Cardiac septum (tissue), 1 donor: Measurements from ENCODE around the gene PTPRJ. TPM values are rescaled to one million over a fixed set of nuclear protein-coding genes. Genes with fewer than 3 reads are reported as not detected.
"Not testable (repeated sequence)": the region's sequence is repeated elsewhere in the genome, so short reads cannot be mapped to it uniquely, and the experiment has no call there.

Experiments
- DNase-seq: peaks from one replicate; pipeline ENCODE4 v3.0.0-alpha.2; 2020; ENCODE audit warnings: low spot score
- intact Hi-C: fragments of 100-400 bp; cut with DNase I; formaldehyde crosslinking; loops from one replicate; pipeline ENCODE4 v1.14.0; 2022
- total RNA-seq: library from RNA; stranded (reverse); fragmentation: NEBNext Ultra II Directional; extraction: Animal tissue kit (Norgen Biotek cat#: 25700); gene quantifications from one replicate; pipeline ENCODE4 v1.2.1, GENCODE V29; 2021
- donor health status: DM: no; HTN: no; CAD: no.

Gene PTPRJ
- total RNA-seq, 1 donor from 2014 or later: 11.0 TPM

- intact Hi-C loops: no loop called here
- peak; percentile 66 for DNase-seq
Observed at GRCh38 chr11:48011102-48011797, 30.9 kb downstream of the PTPRJ start.

DNA sequence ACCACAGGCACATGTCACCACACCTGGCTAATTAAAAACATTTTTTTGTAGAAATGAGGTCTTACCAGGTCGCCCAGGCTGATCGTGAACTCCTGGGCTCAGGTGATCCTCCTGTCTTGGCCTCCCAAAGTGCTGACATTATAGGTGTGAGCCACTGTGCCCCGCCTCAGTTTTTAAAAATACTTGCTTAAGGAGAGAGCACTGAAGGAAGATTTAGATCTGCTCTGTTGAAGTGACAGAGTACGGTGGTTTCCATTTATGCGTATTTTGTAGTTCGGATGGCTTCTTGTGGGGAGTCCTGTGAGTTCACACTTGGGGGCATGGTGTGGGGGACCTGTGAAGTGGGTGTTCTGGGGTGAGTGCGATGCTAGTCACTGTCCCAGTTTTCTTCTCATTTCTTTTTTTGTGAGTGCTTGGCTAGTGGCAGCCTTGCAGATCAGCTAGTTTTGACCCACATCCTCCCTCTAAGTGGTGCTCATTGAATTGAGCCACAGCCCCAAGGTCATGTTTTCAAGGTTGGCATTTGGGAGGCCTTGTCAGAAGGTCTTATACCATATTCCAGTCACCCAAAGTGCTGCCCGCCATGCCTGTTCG lies 31.5 kb downstream of the PTPRJ start:
- peak; percentile 29 for DNase-seq
- intact Hi-C loops: no loop called here

GRCh38 chr11:48013269-48013901 lies 33.0 kb downstream of the PTPRJ start:
- intact Hi-C loops: no loop called here
- DNase-seq: peak; percentile 75

- intact Hi-C loops: no loop called here
- peak; percentile 68 for DNase-seq
Observed at GRCh38 chr11:48014917-48015316, 34.6 kb downstream of the PTPRJ start.

DNA sequence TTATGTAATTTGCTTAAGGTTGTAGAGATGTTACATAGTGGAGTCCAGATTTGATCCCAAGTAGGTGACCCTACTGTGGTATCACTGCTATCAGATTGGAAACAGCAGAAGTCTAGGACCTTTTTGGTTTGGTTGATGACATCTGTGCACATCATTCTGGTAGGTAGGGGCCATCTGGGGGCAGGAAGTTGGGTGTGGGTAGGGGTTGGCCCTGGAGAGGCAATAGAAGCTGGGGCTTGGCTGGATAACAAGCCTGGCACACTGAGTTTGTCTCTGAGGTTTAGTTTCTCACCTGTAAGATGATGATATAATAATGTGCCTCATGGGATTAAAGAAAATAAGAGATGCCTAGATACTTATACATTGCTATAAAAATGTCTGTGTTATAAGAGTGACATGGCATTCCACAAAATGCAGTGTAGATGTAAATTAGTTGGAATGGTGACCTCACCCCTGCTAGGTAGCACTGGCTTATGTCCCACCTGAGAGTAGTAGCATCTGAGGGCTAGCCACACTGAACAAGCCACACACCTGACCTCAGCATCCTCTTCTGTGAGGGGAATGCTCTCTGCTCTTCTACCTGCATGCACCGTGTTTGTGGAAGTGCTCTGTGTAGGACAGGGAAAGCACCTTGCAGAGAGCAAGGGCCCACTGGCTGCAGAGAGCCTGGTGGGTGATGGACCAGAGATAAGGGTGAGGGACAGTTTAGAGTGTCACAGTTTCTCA lies 36.9 kb downstream of the PTPRJ start:
- intact Hi-C loops: no loop called here
- DNase-seq: no peak

- no peak for DNase-seq
- intact Hi-C loops: no loop called here
Observed at GRCh38 chr11:48017831-48018527, 37.6 kb downstream of the PTPRJ start.

DNA sequence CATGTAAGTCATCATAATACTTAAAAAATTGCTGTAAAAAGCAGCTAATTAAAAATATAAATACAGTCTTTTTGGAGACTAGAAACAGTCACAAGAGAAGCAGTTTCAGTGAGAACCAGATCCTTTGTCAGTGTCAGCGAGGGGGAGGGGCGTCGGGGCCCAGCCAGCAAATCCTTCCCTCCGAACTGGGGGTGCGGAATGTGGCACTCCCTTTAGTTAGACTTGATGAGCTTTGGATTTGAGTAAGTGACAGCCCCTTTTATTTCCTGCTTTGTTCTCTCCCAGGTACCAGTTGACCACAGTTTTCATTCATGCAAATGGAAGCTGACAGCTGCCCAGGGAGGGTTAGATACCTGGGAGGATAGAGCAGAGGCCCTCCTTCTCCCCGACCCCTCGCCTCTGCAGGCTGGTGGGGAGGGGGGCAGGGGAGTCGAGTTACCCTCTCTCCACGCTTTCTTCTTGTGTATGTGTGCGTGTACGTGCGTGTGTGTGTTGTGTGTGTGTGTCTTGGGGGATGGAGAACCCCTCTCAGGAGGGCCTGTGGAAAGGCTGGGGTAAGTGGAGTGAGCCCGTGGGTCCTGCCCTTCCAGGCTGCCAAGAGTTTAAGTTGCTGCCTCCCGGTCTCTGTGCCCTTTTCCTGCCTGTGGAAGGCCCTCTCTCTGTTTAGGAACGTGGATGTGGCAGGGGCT lies 38.3 kb downstream of the PTPRJ start:
- intact Hi-C loops: no loop called here
- DNase-seq: no peak

DNA sequence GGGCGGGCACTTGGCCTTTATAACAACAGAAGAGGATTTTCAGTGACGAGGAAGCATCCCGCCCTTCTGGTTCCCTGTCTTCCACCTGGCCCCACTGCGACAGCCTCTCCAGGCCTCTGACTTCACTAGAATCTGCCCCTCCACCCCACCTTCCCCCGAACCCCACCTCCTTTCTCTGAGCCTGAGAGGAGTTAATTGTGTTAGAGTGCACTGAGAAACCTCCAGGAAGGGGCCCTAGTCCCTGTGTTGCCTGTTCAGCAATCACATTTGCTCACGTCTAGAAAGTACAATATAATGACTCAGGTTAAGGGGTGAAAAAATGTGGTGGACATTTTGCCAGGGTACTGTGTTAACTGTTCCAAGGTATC lies 38.8 kb downstream of the PTPRJ start:
- DNase-seq: no peak
- intact Hi-C loops: no loop called here

DNA sequence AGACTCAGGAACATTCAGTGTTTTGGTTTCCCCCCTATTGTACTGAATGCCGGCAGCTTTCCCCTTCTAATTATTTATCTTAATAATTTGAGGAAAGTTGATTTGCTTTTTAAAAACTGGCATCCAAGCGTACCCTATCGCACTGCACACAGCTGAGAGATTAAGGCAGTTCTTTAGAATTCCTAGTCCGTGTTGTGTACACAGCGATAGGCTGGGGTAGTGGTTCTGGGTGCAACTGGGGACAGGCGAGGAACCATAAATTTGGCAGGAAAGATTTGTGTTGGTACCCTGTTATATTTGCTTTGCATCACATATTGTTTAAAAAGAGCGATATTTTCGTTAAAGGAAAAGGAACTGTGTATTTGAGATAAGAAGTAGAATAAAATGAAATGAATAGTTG lies 39.2 kb downstream of the PTPRJ start:
- DNase-seq: no peak
- intact Hi-C loops: no loop called here

- intact Hi-C loops: no loop called here
- DNase-seq: no peak
Observed at GRCh38 chr11:48020092-48020755, 39.9 kb downstream of the PTPRJ start.

DNA sequence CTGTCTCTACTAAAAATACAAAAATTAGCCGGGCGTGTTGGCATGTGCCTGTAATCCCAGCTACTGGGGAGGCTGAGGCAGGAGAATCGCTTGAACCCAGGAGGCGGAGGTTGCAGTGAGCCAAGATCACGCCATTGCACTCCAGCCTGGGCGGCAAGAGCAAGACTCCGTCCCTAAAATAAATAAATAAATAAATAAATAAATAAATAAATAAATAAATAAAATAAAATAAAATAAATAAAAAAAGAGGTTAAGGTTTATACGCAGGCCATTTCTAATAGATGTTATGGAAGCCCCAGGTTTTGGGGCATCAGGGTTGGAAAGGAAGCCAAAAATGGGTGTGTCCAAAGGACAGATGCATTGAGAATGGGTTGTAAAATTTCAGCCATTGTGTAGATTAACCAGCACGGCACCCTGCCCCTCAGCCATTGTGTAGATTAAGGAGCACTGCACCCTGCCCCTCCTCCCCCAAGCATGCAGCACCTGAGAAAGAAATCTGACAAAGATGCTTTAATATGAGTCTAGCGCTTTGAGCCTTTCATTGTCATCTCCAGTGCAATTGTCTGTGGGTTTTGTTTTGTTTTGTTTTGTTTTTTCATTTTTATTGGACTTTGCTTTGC lies 41.0 kb downstream of the PTPRJ start:
- intact Hi-C loops, DNase-seq: not testable (repeated sequence)

DNA sequence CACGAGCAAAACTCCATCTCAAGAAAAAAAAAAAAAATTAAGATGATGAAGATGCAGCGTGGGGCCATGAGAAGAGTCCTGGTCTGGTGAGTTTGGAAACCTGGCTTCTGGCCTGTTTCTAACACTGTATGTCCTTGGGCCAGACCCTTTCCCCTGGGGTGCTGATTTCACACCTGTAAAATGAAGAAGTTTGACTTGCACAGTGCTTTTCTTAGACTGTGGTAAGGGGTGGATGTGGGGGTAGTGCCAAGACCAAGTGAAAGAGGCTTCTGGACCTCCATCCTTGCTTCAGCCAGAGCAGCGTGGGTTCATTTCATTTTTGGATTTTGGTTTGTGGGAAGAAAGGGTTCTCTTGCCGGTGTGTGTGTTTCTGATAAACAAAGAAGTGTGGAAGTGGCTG lies 42.1 kb downstream of the PTPRJ start:
- intact Hi-C loops: no loop called here
- no peak for DNase-seq

DNA sequence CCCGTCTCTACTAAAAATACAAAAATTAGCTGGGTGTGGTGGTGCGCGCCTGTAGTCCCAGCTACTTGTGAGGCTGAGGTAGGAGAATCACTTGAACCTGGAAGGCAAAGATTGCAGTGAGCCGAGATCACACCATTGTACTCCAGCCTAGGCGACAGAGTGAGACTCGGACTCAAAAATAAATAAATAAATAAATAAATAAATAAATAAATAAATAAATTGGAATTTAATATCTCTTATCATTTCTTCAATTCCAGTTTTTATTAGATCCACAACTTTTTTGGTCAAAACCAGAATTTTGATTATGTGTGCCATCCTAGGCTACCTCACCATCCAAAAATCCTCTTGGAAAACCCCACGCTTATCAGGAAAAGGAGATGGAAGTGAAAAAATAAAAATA lies 43.2 kb downstream of the PTPRJ start:
- intact Hi-C loops, DNase-seq: not testable (repeated sequence)

- DNase-seq: no peak
- intact Hi-C loops: no loop called here
Observed at GRCh38 chr11:48024635-48025071, 44.3 kb downstream of the PTPRJ start.

DNA sequence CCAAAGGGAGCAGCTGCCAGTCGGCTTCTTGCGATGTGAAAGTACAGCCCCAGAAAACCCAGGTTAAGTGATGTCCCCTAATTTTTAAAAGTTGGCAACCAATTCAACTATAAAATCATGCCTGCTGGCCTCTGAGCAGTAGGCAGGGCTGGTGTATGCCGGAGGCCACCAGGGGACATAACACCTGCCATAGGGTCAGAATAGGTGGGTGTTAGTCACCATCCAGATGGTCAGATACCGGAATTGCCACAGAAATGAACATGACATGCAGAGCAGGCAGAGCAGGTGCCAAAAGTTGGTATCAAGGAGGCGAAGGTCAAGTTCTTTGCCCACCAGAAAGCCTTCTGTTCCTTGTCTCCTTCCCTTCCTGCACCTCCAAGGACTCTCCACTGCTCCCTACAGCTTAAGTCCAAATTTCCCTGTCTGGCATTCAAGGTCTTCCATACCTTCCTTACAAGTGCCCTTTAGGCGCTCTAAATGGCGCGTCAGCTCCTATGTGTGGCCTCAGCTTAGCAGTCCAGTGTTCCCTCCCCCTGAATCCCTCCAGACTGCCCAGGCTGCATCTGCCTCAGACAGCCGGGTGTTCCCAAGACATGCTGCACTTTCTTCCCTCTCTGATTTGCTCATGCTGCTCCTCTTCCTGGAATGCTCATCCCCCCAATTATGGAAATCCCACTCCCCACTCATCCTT lies 45.1 kb downstream of the PTPRJ start:
- no peak for DNase-seq
- intact Hi-C loops: no loop called here

GRCh38 chr11:48025984-48026340 lies 45.6 kb downstream of the PTPRJ start:
- intact Hi-C loops: no loop called here
- DNase-seq: no peak

DNA sequence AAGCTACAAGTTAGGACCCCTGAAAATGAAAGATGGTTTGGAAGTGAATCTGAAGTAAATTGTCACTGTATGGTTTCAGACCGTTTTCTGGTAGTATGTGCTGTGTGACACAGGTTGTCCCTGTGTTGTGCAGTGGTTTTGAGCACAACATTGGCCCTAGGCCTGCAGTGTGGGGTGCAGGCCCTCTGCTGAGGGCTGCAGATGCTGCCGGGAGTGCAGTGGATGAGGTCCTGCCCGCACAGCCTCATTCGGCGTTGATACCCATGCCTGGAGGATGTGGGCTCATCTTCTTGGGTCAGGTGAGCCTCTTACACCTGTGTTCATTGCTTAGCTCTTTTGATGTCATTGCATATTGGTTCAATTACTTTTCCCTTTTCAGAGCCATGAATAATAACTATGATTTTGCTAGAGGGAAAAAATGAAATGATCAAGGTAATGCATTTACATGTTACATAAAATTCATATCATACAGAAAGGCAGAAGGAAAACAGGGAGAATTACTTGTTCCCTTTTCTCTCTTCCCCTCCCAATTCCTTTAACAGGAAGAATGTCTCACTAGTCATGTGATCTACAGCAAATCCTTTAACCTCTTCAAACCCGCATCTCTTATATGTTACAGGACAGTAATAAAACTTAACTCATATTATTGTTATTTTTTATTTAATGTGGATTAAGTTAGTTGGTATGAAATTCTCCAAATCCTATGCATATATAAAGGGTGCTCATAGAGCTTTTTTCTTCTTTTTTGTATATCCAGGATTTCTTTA lies 48.7 kb downstream of the PTPRJ start:
- DNase-seq: no peak
- intact Hi-C loops: no loop called here
